CD4-positive, alpha-beta T cell treated with Interleukin-10 for 1 hour (primary cell): ENCODE measurements around the gene MND1.
"Not testable (repeated sequence)": the region's sequence is repeated elsewhere in the genome, so short reads cannot be mapped to it uniquely, and the experiment has no call there.

Experiments used
- DNase-seq: peaks from one replicate; pipeline ENCODE4 v3.0.0-alpha.2; 2020

The MND1 gene

GRCh38 chr4:153448003-153448731, 103.7 kb downstream of the MND1 start:
- DNase-seq: no peak

DNA sequence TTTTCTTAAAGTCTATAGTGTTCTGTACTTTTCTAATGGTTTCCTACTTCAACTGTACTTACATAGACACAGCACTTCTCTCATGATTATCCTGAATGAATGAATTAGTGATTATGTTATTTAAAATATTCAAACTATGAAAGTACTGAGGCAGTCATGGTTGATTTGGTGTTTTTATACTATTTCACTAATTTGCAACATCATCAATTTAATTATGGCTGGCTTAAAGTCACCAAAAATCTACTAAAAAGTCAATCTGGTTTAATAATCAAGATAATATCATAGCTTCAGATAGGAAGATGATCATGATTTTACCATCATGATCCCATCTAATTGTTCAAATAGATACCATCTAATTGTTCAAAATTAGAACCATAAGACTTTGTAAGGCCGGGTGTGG, 104.8 kb downstream of the MND1 start:
- DNase-seq: no peak

DNA sequence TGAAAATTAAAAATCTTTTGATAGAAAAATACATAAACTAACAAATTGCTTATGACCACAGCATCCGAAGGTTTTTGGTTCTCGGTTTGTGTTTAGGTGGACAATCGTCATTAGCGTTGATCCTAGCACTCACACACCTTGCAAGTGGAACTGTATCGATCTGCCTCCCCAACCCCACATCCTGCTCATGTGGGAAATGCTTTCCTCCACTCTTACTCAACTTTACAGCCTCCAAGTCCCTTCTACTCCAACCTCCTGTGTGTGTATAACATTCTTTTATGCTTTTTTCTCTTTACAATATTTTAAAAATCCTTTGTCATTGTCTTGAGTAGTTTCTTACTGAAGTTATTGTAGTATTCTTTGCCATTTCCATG, 106.0 kb downstream of the MND1 start:
- no peak for DNase-seq

GRCh38 chr4:153451145-153451544, 106.7 kb downstream of the MND1 start:
- not testable (repeated sequence) for DNase-seq

GRCh38 chr4:153451911-153452657, 107.6 kb downstream of the MND1 start:
- no peak for DNase-seq

DNA sequence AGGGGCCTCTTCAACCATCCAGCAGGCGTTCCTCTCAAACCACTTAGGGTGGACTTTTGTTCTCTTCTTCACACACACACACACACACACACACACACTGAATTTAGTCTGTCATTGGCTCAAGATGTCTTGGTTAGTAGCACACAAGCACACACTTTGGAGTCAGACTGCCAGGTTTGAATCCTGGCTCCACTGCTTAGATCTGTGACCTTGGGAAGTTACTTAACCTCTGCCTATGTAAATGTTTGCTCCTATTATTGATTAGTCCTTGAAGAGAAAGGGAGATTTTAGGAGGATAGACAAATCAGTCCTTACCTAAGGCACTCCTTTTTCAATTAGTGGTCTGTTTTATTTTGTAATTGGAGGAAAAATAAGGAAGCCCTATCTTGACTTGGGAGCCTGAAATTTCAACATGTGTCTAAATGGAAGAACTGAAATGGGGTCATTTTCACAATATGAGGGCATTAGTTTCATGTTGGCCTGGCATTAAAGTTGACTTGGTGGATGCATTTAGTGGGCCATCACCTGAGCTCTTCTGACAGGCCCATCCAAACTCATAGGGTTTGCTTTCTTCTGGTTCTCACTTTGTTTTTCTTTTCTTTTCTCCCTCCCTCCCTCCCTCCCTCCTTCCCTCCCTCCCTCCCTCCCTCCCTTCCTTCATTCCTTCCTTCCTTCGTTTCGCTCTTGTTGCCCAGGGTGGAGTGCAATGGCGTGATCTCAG, 108.3 kb downstream of the MND1 start:
- DNase-seq: no peak

- DNase-seq: no peak
Measured at GRCh38 chr4:153453402-153453801, 108.9 kb downstream of the MND1 start.

GRCh38 chr4:153458969-153459368, 114.5 kb downstream of the MND1 start:
- DNase-seq: no peak

DNA sequence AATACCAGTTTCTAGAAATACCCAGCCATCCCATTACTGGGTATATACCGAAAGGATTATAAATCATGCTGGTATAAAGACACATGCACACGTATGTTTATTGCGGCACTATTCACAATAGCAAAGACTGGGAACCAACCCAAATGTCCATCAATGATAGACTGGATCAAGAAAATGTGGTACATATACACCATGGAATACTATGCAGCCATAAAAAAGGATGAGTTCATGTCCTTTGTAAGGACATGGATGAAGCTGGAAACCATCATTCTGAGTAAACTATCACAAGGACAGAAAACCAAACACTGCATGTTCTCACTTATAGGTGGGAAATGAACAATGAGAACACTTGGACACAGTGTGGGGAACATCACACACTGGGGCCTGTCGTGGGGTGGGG, 117.1 kb downstream of the MND1 start:
- not testable (repeated sequence) for DNase-seq

DNA sequence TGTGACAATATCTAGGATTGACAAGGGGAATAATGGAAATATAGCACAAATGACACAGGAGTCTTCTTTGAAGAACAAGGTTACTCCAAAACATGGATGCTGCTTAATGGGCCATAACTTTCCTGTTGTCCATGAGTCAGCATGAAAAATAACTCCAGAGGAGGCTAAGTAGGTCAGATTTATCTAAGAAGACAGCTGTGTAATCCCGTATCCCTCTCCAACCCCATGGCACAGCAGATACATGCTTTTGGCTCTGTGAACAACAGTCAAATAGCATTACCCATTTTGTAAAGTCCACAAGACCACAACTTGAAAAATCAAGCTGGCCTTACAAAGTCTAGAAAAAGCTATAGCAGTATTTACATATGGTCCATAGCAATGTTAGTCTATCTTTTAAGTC, 119.6 kb downstream of the MND1 start:
- DNase-seq: no peak
